ENCODE data around the gene IFNAR1.

IFNAR1 gene

GRCh38 chr21:33406493-33406892 lies 81.7 kb downstream of the IFNAR1 start:
- H3K27ac ChIP-seq (ENCODE audit: insufficient read depth, low read length, poor library complexity, severe bottlenecking): no peak overlapping the region
- peaks cover 7% of the 10 kb centered on the region for H3K36me3 ChIP-seq (ENCODE audit: control insufficient read depth, insufficient read depth, low read length)
- DNase-seq: no peak
- no peak overlapping the region for H3K4me3 ChIP-seq (ENCODE audit: insufficient read depth, low read depth, low read length, poor library complexity, severe bottlenecking)
- H3K4me1 ChIP-seq (ENCODE audit: control insufficient read depth, insufficient read depth, low read length, poor library complexity, severe bottlenecking): peaks cover 27% of the 10 kb centered on the region
- H3K27me3 ChIP-seq (replicated peaks; ENCODE audit: control insufficient read depth, insufficient read depth, low read length, poor library complexity, severe bottlenecking): no peaks in the 10 kb centered on the region
- no peaks in the 10 kb centered on the region for H3K9me3 ChIP-seq (ENCODE audit: control insufficient read depth, low read length)

Measured in effector memory CD4-positive, alpha-beta T cell (primary cell).